Measurements from ENCODE around the gene PLS3. TPM values are rescaled to one million over a fixed set of nuclear protein-coding genes. Genes with fewer than 3 reads are reported as not detected.
A peak's percentile ranks its signal among the peaks of the same experiment; 100 is the strongest.
"Not testable (repeated sequence)": the region's sequence is repeated elsewhere in the genome, so short reads cannot be mapped to it uniquely, and the experiment has no call there.

The PLS3 gene
- 60.8 and 65.4 TPM in 2 replicates for total RNA-seq
- polyA plus RNA-seq (2012): 51.9 TPM

GRCh38 chrX:115560978-115561604 lies at the start of gene PLS3:
Gene PLS3, plus strand, starts transcription at chrX:115561174. Its CDS starts 49,077 bp downstream, at chrX:115610251.
- DNase-seq (ENCODE audit: low read depth): peak; percentile 86

- DNase-seq (ENCODE audit: low read depth): no peak
Observed at GRCh38 chrX:115518113-115518512, 42.9 kb upstream of the PLS3 start.

GRCh38 chrX:115521741-115522140 lies 39.2 kb upstream of the PLS3 start:
- DNase-seq (ENCODE audit: low read depth): no peak

- no peak for DNase-seq (ENCODE audit: low read depth)
Observed at GRCh38 chrX:115522952-115523351, 38.0 kb upstream of the PLS3 start.

GRCh38 chrX:115525486-115525885 lies 35.5 kb upstream of the PLS3 start:
- no peak for DNase-seq (ENCODE audit: low read depth)

GRCh38 chrX:115531818-115532403 lies 29.1 kb upstream of the PLS3 start:
- DNase-seq (ENCODE audit: low read depth): peak; percentile 13

- DNase-seq (ENCODE audit: low read depth): no peak
Observed at GRCh38 chrX:115533485-115533884, 27.5 kb upstream of the PLS3 start.

- DNase-seq (ENCODE audit: low read depth): no peak
Observed at GRCh38 chrX:115534383-115534782, 26.6 kb upstream of the PLS3 start.

- peak; percentile 5 for DNase-seq (ENCODE audit: low read depth)
Observed at GRCh38 chrX:115535421-115535820, 25.6 kb upstream of the PLS3 start.

- no peak for DNase-seq (ENCODE audit: low read depth)
Observed at GRCh38 chrX:115535844-115536243, 25.1 kb upstream of the PLS3 start.

- DNase-seq (ENCODE audit: low read depth): no peak
Observed at GRCh38 chrX:115539841-115540240, 21.1 kb upstream of the PLS3 start.

GRCh38 chrX:115541045-115541444 lies 19.9 kb upstream of the PLS3 start:
- not testable (repeated sequence) for DNase-seq (ENCODE audit: low read depth)

- DNase-seq (ENCODE audit: low read depth): no peak
Observed at GRCh38 chrX:115547448-115547847, 13.5 kb upstream of the PLS3 start.

GRCh38 chrX:115549008-115549407 lies 12.0 kb upstream of the PLS3 start:
- no peak for DNase-seq (ENCODE audit: low read depth)

- peak; percentile 18 for DNase-seq (ENCODE audit: low read depth)
Observed at GRCh38 chrX:115553171-115553570, 7.8 kb upstream of the PLS3 start.

GRCh38 chrX:115559672-115560071 lies 1.3 kb upstream of the PLS3 start:
- no peak for DNase-seq (ENCODE audit: low read depth)

GRCh38 chrX:115560211-115560977 lies 580 bp upstream of the PLS3 start:
- DNase-seq (ENCODE audit: low read depth): no peak

GRCh38 chrX:115561605-115562479 lies 868 bp downstream of the PLS3 start:
- peak; percentile 64 for DNase-seq (ENCODE audit: low read depth)

- DNase-seq (ENCODE audit: low read depth): peak; percentile 40
Observed at GRCh38 chrX:115562480-115562847, 1.5 kb downstream of the PLS3 start.

GRCh38 chrX:115563633-115564162 lies 2.7 kb downstream of the PLS3 start:
- DNase-seq (ENCODE audit: low read depth): no peak

- no peak for DNase-seq (ENCODE audit: low read depth)
Observed at GRCh38 chrX:115564243-115564642, 3.3 kb downstream of the PLS3 start.

Data from myocyte (in vitro differentiated cells).